Psoas muscle (tissue), 8 donors: ENCODE results near the gene COBL. TPM values are rescaled to one million over a fixed set of nuclear protein-coding genes. Genes with fewer than 3 reads are reported as not detected.

ENCODE experiments used
- ATAC-seq, 4 donors: fragments of 200-7000 bp; cut with Tn5 transposase; one replicate each; pipeline ENCODE4 v1.9.1; 2020; ENCODE audit warnings: moderate library complexity in 3 of 4, mild to moderate bottlenecking in 2 of 4
- DNase-seq, 2 donors: peaks; one replicate each; pipeline ENCODE4 v3.0.0-alpha.2; 2020
- H3K27ac ChIP-seq: fragments of 200-600 bp; one replicate; pipeline ENCODE4 v1.8.0; 2022
- H3K27me3 ChIP-seq, 3 donors: fragments of 200-600 bp in 1 of 3; one replicate each; pipeline versions ENCODE4 v1.6.1 to v1.8.0; 2013 to 2022; ENCODE audit warnings: low read length in 2 of 3, mild to moderate bottlenecking in 2 of 3, moderate library complexity in 1 of 3; ENCODE audit not compliant: insufficient read depth in 3 of 3
- H3K36me3 ChIP-seq, 2 donors: fragments of 200-600 bp in 1 of 2; one replicate each; pipeline versions ENCODE4 v1.6.1 to v1.8.0; 2013 to 2022; ENCODE audit warnings: low read depth in 1 of 2, mild to moderate bottlenecking in 1 of 2, moderate library complexity in 1 of 2; ENCODE audit not compliant: insufficient read depth in 1 of 2
- H3K4me1 ChIP-seq: fragments of 200-600 bp; one replicate; pipeline ENCODE4 v1.8.0; 2022
- H3K4me3 ChIP-seq: fragments of 200-600 bp; one replicate; pipeline ENCODE4 v1.8.0; 2022; ENCODE audit warnings: mild to moderate bottlenecking
- H3K9me3 ChIP-seq: fragments of 200-600 bp; one replicate; pipeline ENCODE4 v1.8.0; 2022
- CTCF ChIP-seq: fragments of 200-600 bp; IDR thresholded peaks from one replicate; pipeline ENCODE4 v1.8.0; 2022; ENCODE audit warnings: antibody characterized with exemption
- whole genome bisulfite sequencing, 3 donors: extraction: QIAGEN DNeasy Blood & Tissue Kit; methylation state at CpG; one replicate each; pipeline versions ENCODE4 v1.1.6 to v1.1.7; 2013; 5-methylcytosine and 5-hydroxymethylcytosine counted together
- intact Hi-C, 2 donors: fragments of 100-400 bp; cut with DNase I; formaldehyde crosslinking; loops; one replicate each; pipeline versions ENCODE4 v1.11.0 to v1.14.2; 2022
- polyA plus RNA-seq, 3 donors: library from polyadenylated mRNA; stranded (reverse); fragments of 200-250 nt; gene quantifications; one replicate each; pipeline ENCODE4 v1.2.3, GENCODE V29; 2013
- total RNA-seq, 4 donors: library from RNA; stranded (reverse); fragmentation: NEBNext Ultra II Directional in 2 of 4; extraction: Animal tissue kit (Norgen Biotek cat#: 25700) in 2 of 4; gene quantifications; one replicate each; pipeline versions ENCODE4 v1.2.1 to v1.2.4, GENCODE V29; 2021 to 2023
- donor health status: healthy with polysubstance abuse.
- donor health status: DM: no; HTN: no; CAD: no; lungs with moderate emphysema.
- donor health status: Bipolar disorder and iron deficiency.
- donor health status: healthy.
- donor health status: DM: yes; HTN: yes; CAD: no.
- donor health status: DM: no; HTN: no; CAD: no.
- donor health status: DM: no; HTN: no; CAD: no.
- donor health status: DM: yes; HTN: yes; CAD: no.

COBL gene
- total and polyA plus RNA-seq, 7 donors, result 57.5 to 139 (median 115) TPM

- no peak for ATAC-seq
- no peaks in the 10 kb centered on the region for H3K9me3 ChIP-seq
Measured at GRCh38 chr7:51318001-51318400, 1.4 kb upstream of the COBL start.

GRCh38 chr7:51317582-51317910 lies 937 bp upstream of the COBL start:
- no peak for ATAC-seq
- intact Hi-C loops, result loop anchor here (5.0 kb wide), 2 partner anchors 35 to 90 kb away; no protein-coding TSS in a partner anchor
- TF ChIP-seq CTCF, result no peak
- no peaks in the 10 kb centered on the region for H3K27me3 ChIP-seq
- H3K27ac ChIP-seq, result peak overlapping the region; percentile 90
- WGBS, 3 donors, result 57 to 69% (median 68%) methylated on average over 8 of the region's 8 CpGs
- H3K9me3 ChIP-seq, result no peaks in the 10 kb centered on the region
- peak overlapping the region; percentile 81 for H3K4me3 ChIP-seq
- H3K4me1 ChIP-seq, result peaks cover 7% of the 10 kb centered on the region
- no peaks in the 10 kb centered on the region for H3K36me3 ChIP-seq
- no peak for DNase-seq

More at GRCh38 chr7:51318001-51318400, 1.4 kb upstream of the COBL start:
- no peak for TF ChIP-seq CTCF
- H3K36me3 ChIP-seq, result no peaks in the 10 kb centered on the region
- H3K4me1 ChIP-seq, result peaks cover 7% of the 10 kb centered on the region
- no peak for DNase-seq
- H3K27ac ChIP-seq, result peak overlapping the region; percentile 90
- peak overlapping the region; percentile 81 for H3K4me3 ChIP-seq
- 86 to 89% (median 87%) methylated on average over 9 of the region's 9 CpGs for WGBS, 3 donors
- no peaks in the 10 kb centered on the region for H3K27me3 ChIP-seq
- intact Hi-C loops, result loop anchor here (2.0 to 5.0 kb wide), 3 partner anchors 34 to 91 kb away; no protein-coding TSS in a partner anchor

- Histone ChIP-seq H3K4me3 (peak overlapping the region; percentile 81), H3K27me3 (no peaks in the 10 kb centered on the region), H3K4me1 (no peaks in the 10 kb centered on the region), H3K9me3 (no peaks in the 10 kb centered on the region), H3K27ac (peak overlapping the region; percentile 90), H3K36me3 (no peaks in the 10 kb centered on the region)
- TF ChIP-seq CTCF, result peak; percentile 18
- peak; percentile 83 to 86 (median 84) for ATAC-seq
- peak; percentile 53 to 80 for DNase-seq
- intact Hi-C loops, result loop anchor here (5.0 kb wide), 2 partner anchors 36 to 89 kb away; no protein-coding TSS in a partner anchor
- WGBS, 3 donors, result 1 to 3% (median 1%) methylated on average over 25 to 46 of the region's 46 CpGs
Measured at GRCh38 chr7:51316262-51316665, 345 bp downstream of the COBL start.

- WGBS, 3 donors, result 2 to 3% (median 2%) methylated on average over 56 to 58 of the region's 58 CpGs
- peak; percentile 61 to 77 (median 68) for ATAC-seq
- no peak for TF ChIP-seq CTCF
- Histone ChIP-seq H3K27ac (peak overlapping the region; percentile 90), H3K27me3 (no peaks in the 10 kb centered on the region), H3K9me3 (no peaks in the 10 kb centered on the region), H3K4me1 (no peaks in the 10 kb centered on the region), H3K4me3 (peak overlapping the region; percentile 81), H3K36me3 (no peaks in the 10 kb centered on the region)
- peak; percentile 29 to 66 for DNase-seq
- intact Hi-C loops, result loop anchor here (2.0 to 5.0 kb wide), 3 partner anchors 37 to 88 kb away; no protein-coding TSS in a partner anchor
Measured at GRCh38 chr7:51315393-51316261, 982 bp downstream of the COBL start.
